ENCODE data around the gene FAM217A.

Gene FAM217A

DNA sequence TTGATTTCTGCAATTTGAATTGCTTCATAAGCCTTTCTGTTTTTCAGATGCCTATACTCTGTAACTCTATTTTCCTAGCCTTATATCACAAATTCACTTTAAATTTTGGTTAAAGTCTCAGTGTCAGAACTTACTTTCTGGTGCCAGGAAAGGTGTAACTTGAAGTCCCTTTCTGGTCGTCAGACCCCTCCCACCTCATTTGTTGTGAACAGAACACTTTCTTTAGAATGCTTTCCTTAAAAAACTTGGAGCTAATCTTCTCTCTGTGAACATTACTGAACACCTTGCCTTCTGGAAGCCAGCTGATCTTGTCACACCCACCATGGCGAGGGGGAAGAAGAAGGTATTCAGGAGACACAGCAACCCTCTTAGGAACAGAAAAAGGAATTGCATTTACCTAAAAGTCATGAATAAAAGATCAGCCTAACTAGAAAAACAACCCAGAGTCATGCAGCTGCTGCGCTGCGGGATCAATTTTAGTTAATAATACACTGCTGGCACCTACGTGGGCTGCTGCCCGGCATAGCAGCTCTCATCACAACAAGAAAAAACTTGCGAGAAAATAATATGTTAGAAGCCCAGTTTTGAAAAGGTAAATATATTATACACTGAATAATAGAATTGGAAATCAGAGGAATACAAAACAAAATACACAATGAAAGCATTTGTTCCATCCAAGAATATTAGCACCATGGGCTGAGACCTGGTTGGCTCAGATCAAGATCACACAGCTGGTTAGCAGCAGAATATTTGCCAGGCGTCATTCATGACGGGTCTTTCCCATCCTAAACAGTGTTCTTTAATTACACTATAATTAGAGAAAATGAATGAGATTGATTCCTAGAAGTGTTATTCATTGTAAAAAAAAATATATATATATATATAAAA, 5.8 kb upstream of the FAM217A start:
- DNase-seq: no peak

GRCh38 chr6:4074478-4075235, 4.3 kb downstream of the FAM217A start:
- DNase-seq: no peak

- DNase-seq: no peak
These were observed 7.6 kb downstream of the FAM217A start for GRCh38 chr6:4071330-4071729.

DNA sequence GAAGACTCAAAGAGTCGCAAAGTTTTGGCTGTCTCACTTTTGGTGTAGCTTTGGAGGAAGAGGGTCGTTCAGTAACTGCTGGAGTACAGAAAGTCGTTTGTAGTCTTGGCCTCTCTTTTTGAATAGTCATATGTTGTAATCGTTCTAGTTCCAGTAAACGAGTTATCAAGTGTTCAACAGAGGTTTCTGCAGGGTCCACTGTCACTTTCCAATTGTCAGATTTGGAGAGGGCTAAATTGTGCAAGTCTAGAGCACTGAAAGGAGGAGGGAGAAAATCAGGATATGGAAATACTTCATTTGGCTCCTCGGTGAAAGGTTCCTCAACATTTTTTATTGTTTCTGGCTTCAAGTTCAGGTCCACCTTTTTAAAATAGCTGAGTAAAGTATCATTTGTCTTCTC, 9.7 kb downstream of the FAM217A start:
- no peak for DNase-seq

DNA sequence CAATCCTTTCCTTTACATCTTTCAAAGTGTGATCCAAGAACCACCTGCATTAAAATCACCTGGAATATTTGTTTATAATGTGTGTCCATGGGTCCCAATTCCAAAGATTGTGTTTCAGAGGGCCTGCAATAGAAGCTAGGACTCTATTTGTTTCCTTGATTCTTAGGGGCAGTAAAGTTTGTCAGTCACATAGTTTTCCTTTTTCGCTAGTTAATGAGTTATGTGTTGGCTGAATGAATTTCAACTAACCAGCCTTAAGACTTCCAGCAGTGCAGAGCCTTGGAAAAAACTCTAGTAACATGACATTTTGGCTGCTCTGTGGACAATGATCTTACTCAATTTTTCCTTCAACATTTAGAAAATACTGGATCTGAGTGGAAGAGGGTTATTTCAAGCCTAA, 11.3 kb downstream of the FAM217A start:
- no peak for DNase-seq

DNA sequence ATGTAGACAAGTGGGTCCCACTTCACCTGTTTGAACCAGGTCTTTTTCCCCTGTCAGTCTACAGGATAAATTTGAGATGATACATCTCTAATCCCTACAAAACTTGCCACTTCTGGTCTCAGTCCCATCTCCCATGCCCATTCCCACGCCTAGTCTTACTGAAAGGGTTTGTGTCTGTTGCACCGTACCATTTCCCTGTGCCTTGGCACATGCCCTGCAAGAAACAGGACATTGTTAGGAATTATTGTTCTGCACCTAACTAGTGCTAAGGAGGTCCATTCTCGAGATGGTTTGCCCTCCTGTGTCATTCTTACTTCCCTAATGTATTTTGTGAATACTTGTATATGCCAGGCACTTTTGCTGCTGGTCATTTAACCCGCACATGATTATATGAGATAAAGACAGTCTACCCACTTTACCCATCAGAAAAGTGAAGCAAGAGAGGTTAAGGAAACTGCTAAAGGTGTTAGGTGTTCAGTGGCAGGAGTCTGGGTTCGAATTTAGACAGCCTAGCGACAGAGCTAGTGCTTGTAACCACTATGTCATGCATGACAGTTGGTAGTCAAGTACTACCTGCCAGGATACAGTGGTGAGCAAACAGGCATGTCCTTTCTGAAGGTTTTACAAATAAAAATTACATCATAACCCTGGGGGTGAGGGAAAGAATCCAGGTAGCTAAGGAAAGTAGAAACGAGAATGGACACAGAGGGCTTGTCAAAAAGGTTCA, 12.7 kb downstream of the FAM217A start:
- DNase-seq: no peak

GRCh38 chr6:4059115-4059777, 19.7 kb downstream of the FAM217A start:
- DNase-seq: peak; percentile 11 to 61

- no peak for DNase-seq
These were observed 21.9 kb downstream of the FAM217A start for GRCh38 chr6:4057036-4057435.

DNA sequence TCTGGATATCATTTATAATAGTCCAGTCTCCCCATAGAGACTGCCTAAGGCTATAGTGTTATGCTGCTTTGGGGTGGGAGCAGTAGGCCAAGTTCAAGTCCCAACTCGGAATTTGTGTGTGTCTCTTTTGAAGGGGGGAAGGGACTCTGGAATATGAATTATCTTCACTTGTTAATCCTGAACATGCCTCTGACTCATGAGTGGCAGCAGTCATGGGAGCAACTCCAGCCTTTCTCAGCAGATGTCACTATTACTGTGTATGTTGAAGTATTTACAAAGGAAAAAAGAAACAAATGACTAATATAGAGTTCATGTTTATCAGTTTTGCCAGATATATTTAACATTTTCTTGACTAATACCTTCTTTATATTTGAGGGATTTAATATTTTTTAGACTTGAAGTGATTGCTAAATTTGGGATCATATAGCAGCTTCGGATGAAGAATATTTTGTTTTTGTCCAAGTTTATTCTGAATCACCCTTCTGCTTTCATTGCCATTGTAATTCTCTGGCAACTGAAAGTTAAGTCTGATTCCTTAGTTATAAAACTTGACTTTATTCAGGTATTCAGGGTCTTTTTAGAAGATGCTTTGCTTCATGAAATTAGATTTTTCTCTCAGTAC, 23.4 kb downstream of the FAM217A start:
- DNase-seq: peak in 1 of 2 experiments; percentile 52

DNA sequence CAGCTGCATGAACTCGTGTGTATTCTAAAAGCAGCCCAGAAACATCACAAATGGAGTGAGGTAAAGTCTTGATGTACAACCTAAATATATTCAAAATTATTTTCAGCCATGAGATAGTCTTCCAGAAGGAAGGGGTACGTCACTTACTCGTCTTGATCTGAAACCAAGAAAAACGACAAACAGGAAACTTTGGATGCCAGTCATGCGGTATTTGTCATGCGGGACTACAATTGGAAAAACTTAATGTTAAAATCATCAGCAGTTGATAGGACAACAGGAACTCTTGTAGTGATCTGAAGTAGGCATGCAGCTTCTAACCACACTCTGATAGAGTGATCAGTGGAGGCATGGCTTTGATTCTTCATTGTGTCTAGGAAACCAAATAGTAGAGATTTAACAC, 29.7 kb downstream of the FAM217A start:
- no peak for DNase-seq

DNA sequence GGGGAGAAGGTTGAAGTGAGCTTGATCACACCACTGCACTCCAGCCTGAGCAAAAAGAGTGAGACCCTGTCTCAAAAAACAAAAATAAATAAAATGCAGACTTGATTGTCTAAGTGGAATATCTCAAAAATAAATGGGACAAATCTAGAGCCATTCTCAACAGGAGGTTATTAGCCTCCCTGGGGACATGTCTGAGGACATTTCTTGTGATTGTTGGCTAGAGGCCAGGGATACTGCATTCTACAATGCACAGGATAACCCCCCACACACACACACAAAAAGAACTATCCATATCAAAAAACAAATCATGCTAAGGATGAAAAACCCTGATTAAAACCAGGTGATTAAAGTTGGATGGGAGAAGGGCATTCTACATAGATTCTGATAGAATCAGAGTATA, 37.5 kb downstream of the FAM217A start:
- DNase-seq: no peak

- no peak for DNase-seq
These were observed 39.6 kb downstream of the FAM217A start for GRCh38 chr6:4039348-4039747.

- no peak for DNase-seq
These were observed 42.4 kb downstream of the FAM217A start for GRCh38 chr6:4036581-4036980.

DNA sequence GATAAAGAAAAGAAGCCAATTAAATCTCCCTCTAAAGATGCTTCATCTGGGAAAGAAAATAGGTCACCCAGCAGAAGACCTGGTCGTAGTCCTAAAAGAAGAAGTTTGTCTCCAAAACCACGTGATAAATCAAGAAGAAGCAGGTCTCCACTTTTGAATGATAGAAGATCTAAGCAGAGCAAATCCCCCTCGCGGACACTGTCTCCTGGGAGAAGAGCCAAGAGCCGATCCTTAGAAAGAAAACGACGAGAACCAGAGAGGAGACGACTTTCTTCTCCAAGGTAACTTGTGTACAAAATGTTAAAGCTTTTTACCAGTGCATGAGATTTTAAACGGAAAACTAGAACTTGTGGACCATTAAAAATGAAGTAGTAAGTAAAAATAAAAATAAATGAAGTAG, 46.5 kb downstream of the FAM217A start:
- DNase-seq: no peak

DNA sequence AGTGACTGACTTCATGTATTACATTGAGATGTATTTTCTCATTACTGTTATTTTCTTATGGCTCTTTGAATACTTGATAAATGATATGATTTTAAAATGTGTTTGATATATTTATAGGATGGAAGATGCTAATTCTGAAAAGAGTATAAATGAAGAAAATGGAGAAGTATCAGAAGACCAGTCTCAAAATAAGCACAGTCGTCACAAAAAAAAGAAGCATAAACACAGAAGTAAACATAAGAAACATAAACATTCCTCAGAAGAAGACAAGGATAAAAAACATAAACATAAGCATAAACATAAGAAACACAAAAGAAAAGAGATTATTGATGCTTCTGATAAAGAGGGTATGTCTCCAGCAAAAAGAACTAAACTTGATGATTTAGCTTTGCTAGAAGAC, 47.5 kb downstream of the FAM217A start:
- DNase-seq: no peak

DNA sequence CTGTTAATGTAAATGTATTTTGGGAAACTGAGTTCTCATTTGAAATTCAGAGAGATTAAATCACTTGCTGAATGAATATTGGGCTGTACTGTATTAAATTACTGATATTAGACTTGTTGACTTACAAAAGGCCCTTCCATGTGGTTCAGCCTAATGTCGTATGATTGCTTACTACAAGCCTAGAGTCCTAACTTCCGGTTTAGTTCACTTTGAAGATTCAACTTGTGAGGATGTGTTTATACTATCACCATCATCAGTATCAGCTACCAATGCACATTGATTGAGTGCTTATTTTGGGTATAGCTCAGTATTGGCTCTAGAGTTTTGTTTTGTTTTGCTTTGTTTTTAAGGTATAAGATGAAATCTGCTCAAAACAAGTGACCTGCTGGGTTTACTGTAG, 48.3 kb downstream of the FAM217A start:
- DNase-seq: no peak

DNA sequence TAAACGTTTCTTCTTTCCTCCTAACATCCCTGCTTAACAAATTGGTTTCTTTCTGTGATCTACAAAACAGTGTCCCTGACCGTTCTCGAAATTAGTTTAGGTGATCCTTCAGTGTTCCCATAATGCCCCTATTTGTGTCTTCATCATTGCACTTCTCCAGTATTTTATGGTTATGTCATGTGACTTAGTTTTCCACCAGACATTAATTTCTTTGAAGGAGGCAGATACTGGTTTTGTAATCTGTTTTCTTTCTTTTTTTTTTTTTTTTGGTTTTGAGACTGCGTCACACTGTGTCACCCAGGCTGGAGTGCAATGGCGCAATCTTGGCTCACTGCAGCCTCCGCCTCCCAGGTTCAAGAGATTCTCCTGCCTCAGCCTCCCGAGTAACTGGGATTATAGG, 49.2 kb downstream of the FAM217A start:
- DNase-seq: no peak

DNA sequence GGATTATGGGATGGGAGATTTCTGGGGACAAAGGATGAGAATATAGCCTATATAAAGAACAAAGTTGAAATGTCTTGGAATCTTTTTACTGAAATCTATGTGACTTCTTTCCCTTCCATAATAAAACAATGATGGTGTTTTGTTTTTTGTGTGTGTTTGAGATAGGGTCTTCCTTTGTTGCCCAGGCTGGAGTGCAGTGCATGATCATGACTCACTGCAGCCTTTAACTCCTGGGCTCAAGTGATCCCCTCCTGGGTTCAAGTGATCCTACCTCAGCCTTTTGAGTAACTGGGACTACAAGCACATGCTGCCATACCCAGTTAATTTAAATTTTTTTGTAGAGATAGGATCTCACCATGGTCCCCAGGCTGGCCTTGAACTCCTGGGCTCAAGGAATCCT, 50.9 kb downstream of the FAM217A start:
- DNase-seq: no peak

DNA sequence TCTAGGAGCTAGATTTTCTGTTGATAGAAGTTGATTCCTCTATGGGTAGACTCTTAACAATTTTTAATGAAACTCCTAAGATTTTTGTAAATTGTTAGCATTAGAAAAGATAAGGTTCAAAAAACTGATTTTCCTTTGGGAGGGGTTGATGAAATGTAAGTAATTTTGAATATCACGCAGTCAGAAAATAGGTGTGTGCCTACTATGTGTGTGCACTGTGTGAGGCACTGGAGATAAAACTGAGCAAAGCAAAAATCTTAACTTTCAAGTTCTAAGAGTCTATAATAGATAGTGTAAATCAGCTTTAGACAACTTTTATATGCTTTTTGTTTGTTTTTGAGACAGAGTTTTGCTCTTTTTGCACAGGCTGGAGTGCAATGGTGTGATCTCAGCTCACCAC, 53.3 kb downstream of the FAM217A start:
- no peak for DNase-seq

DNA sequence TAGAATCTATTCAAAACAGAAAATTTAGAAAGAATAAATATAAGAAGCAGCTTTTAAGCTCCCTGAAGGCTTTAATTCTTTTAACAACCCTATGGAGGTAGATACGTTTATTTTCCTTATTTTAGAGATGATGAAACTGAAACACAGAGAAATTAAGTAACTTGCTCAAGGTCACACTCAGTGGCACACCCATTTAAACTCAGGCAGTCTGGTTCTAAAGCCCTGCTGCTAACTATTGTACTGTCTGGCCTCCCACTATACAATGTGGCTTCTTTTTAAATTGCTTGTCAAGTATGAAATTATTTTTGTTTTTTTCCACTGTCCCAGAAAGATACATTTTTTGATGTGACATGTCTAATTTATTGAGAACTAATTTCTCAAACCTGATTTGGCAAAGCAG, 55.7 kb downstream of the FAM217A start:
- DNase-seq: no peak

DNA sequence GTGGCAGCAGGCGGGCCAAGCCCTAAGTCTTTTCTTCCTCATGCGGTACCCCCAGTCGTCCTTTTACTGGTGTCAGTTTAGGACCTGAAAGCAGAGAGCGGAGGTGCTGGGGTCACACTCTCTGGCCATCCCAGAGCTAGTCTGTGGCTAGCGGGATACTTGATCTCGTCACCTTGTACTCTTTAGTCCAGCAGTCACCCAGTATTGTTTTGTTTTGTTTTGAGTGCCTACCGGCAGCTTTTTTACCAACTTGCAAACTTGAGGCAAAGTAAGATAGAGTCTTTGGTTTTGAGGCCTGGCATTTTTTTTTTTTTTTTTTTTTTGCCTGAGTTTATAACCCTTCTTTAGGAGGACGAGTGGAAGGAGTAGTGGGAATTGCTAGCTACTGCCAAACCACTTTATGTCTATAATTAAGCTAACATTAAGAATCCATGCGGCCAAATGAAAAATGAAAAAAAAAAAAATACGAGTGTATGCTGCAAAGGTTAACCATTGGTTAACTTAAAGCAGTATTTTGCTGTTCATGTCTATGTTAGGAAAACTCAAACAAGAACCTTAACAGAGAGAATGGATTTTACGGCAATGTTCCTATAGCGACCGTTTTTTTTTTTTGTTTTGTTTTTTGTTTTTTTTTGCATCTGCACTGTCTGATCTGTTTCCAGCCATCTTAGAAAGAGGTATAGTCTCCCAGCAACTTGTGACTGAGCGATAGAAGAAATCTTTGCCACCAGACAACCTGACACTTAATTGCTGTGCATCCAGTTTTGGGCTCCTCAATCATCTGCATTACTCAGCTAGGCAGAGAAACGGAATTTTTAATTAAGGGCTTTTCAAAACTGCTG, 56.9 kb downstream of the FAM217A start:
- peak in 1 of 2 experiments; percentile 37 for DNase-seq
